ENCODE data around the gene DNASE2B.

The DNASE2B gene

GRCh38 chr1:84361796-84362195, 36.5 kb upstream of the DNASE2B start:
- Histone ChIP-seq H3K9me3 (ENCODE audit: control insufficient read depth, low read length) (no peaks in the 10 kb centered on the region), H3K4me3 (ENCODE audit: insufficient read depth, low read depth, low read length) (no peak overlapping the region), H3K4me1 (ENCODE audit: control insufficient read depth, insufficient read depth, low read length) (no peaks in the 10 kb centered on the region), H3K27ac (ENCODE audit: insufficient read depth, low read depth, low read length, poor library complexity, severe bottlenecking) (no peak overlapping the region), H3K36me3 (ENCODE audit: control insufficient read depth, insufficient read depth, low read length) (no peaks in the 10 kb centered on the region), H3K27me3 (ENCODE audit: control insufficient read depth, insufficient read depth, low read length, poor library complexity, severe bottlenecking) (no peaks in the 10 kb centered on the region)
- 95 to 97% methylated on average over 3 of the region's 3 CpGs for WGBS, 2 experiments

GRCh38 chr1:84363019-84363418, 35.3 kb upstream of the DNASE2B start:
- 92 to 93% methylated on average over 5 of the region's 5 CpGs for WGBS, 2 experiments
- H3K36me3 ChIP-seq (ENCODE audit: control insufficient read depth, insufficient read depth, low read length): no peaks in the 10 kb centered on the region
- H3K9me3 ChIP-seq (ENCODE audit: control insufficient read depth, low read length): no peaks in the 10 kb centered on the region
- no peak overlapping the region for H3K27ac ChIP-seq (ENCODE audit: insufficient read depth, low read depth, low read length, poor library complexity, severe bottlenecking)
- H3K4me3 ChIP-seq (ENCODE audit: insufficient read depth, low read depth, low read length): no peak overlapping the region
- no peaks in the 10 kb centered on the region for H3K4me1 ChIP-seq (ENCODE audit: control insufficient read depth, insufficient read depth, low read length)
- H3K27me3 ChIP-seq (ENCODE audit: control insufficient read depth, insufficient read depth, low read length, poor library complexity, severe bottlenecking): no peaks in the 10 kb centered on the region

- H3K27ac ChIP-seq (ENCODE audit: insufficient read depth, low read depth, low read length, poor library complexity, severe bottlenecking): no peak overlapping the region
- no peaks in the 10 kb centered on the region for H3K4me1 ChIP-seq (ENCODE audit: control insufficient read depth, insufficient read depth, low read length)
- H3K9me3 ChIP-seq (ENCODE audit: control insufficient read depth, low read length): no peaks in the 10 kb centered on the region
- WGBS, 2 experiments: 94% methylated on average over 5 of the region's 5 CpGs
- no peaks in the 10 kb centered on the region for H3K27me3 ChIP-seq (ENCODE audit: control insufficient read depth, insufficient read depth, low read length, poor library complexity, severe bottlenecking)
- no peaks in the 10 kb centered on the region for H3K36me3 ChIP-seq (ENCODE audit: control insufficient read depth, insufficient read depth, low read length)
- H3K4me3 ChIP-seq (ENCODE audit: insufficient read depth, low read depth, low read length): no peak overlapping the region
Measured at GRCh38 chr1:84363622-84364021, 34.7 kb upstream of the DNASE2B start.

GRCh38 chr1:84365225-84366221, 32.8 kb upstream of the DNASE2B start:
- H3K36me3 ChIP-seq (ENCODE audit: control insufficient read depth, insufficient read depth, low read length): no peaks in the 10 kb centered on the region
- H3K27me3 ChIP-seq (ENCODE audit: control insufficient read depth, insufficient read depth, low read length, poor library complexity, severe bottlenecking): no peaks in the 10 kb centered on the region
- H3K27ac ChIP-seq (ENCODE audit: insufficient read depth, low read depth, low read length, poor library complexity, severe bottlenecking): no peak overlapping the region
- no peaks in the 10 kb centered on the region for H3K4me1 ChIP-seq (ENCODE audit: control insufficient read depth, insufficient read depth, low read length)
- WGBS, 2 experiments: 57 to 63% methylated on average over 3 of the region's 3 CpGs
- no peak overlapping the region for H3K4me3 ChIP-seq (ENCODE audit: insufficient read depth, low read depth, low read length)
- no peaks in the 10 kb centered on the region for H3K9me3 ChIP-seq (ENCODE audit: control insufficient read depth, low read length)

- no peaks in the 10 kb centered on the region for H3K4me1 ChIP-seq (ENCODE audit: control insufficient read depth, insufficient read depth, low read length)
- 92% methylated on average over 1 of the region's 2 CpGs; no CpG with 5 or more reads in 1 of the 2 experiments for WGBS, 2 experiments
- H3K27me3 ChIP-seq (ENCODE audit: control insufficient read depth, insufficient read depth, low read length, poor library complexity, severe bottlenecking): no peaks in the 10 kb centered on the region
- H3K9me3 ChIP-seq (ENCODE audit: control insufficient read depth, low read length): no peaks in the 10 kb centered on the region
- no peaks in the 10 kb centered on the region for H3K36me3 ChIP-seq (ENCODE audit: control insufficient read depth, insufficient read depth, low read length)
- H3K27ac ChIP-seq (ENCODE audit: insufficient read depth, low read depth, low read length, poor library complexity, severe bottlenecking): no peak overlapping the region
- H3K4me3 ChIP-seq (ENCODE audit: insufficient read depth, low read depth, low read length): no peak overlapping the region
Measured at GRCh38 chr1:84366786-84367185, 31.5 kb upstream of the DNASE2B start.

GRCh38 chr1:84367219-84367618, 31.1 kb upstream of the DNASE2B start:
- no peaks in the 10 kb centered on the region for H3K27me3 ChIP-seq (ENCODE audit: control insufficient read depth, insufficient read depth, low read length, poor library complexity, severe bottlenecking)
- H3K27ac ChIP-seq (ENCODE audit: insufficient read depth, low read depth, low read length, poor library complexity, severe bottlenecking): no peak overlapping the region
- H3K4me1 ChIP-seq (ENCODE audit: control insufficient read depth, insufficient read depth, low read length): no peaks in the 10 kb centered on the region
- WGBS, 2 experiments: 84 to 85% methylated on average over 1 of the region's 1 CpG
- no peaks in the 10 kb centered on the region for H3K9me3 ChIP-seq (ENCODE audit: control insufficient read depth, low read length)
- no peak overlapping the region for H3K4me3 ChIP-seq (ENCODE audit: insufficient read depth, low read depth, low read length)
- no peaks in the 10 kb centered on the region for H3K36me3 ChIP-seq (ENCODE audit: control insufficient read depth, insufficient read depth, low read length)

GRCh38 chr1:84368441-84368840, 29.8 kb upstream of the DNASE2B start:
- H3K27me3 ChIP-seq (ENCODE audit: control insufficient read depth, insufficient read depth, low read length, poor library complexity, severe bottlenecking): no peaks in the 10 kb centered on the region
- no peak overlapping the region for H3K4me3 ChIP-seq (ENCODE audit: insufficient read depth, low read depth, low read length)
- H3K27ac ChIP-seq (ENCODE audit: insufficient read depth, low read depth, low read length, poor library complexity, severe bottlenecking): no peak overlapping the region
- H3K9me3 ChIP-seq (ENCODE audit: control insufficient read depth, low read length): no peaks in the 10 kb centered on the region
- H3K4me1 ChIP-seq (ENCODE audit: control insufficient read depth, insufficient read depth, low read length): no peaks in the 10 kb centered on the region
- WGBS, 2 experiments: 94% methylated on average over 5 of the region's 5 CpGs
- H3K36me3 ChIP-seq (ENCODE audit: control insufficient read depth, insufficient read depth, low read length): no peaks in the 10 kb centered on the region

GRCh38 chr1:84370266-84370665, 28.0 kb upstream of the DNASE2B start:
- Histone ChIP-seq H3K27me3 (ENCODE audit: control insufficient read depth, insufficient read depth, low read length, poor library complexity, severe bottlenecking) (no peaks in the 10 kb centered on the region), H3K4me3 (ENCODE audit: insufficient read depth, low read depth, low read length) (no peak overlapping the region), H3K9me3 (ENCODE audit: control insufficient read depth, low read length) (no peaks in the 10 kb centered on the region), H3K36me3 (ENCODE audit: control insufficient read depth, insufficient read depth, low read length) (no peaks in the 10 kb centered on the region), H3K27ac (ENCODE audit: insufficient read depth, low read depth, low read length, poor library complexity, severe bottlenecking) (no peak overlapping the region), H3K4me1 (ENCODE audit: control insufficient read depth, insufficient read depth, low read length) (no peaks in the 10 kb centered on the region)
- 92 to 100% methylated on average over 1 of the region's 1 CpG for WGBS, 2 experiments

GRCh38 chr1:84370831-84371394, 27.4 kb upstream of the DNASE2B start:
- H3K9me3 ChIP-seq (ENCODE audit: control insufficient read depth, low read length): no peaks in the 10 kb centered on the region
- no peak overlapping the region for H3K27ac ChIP-seq (ENCODE audit: insufficient read depth, low read depth, low read length, poor library complexity, severe bottlenecking)
- no peak overlapping the region for H3K4me3 ChIP-seq (ENCODE audit: insufficient read depth, low read depth, low read length)
- H3K4me1 ChIP-seq (ENCODE audit: control insufficient read depth, insufficient read depth, low read length): no peaks in the 10 kb centered on the region
- WGBS, 2 experiments: 91 to 94% methylated on average over 4 of the region's 4 CpGs
- no peaks in the 10 kb centered on the region for H3K36me3 ChIP-seq (ENCODE audit: control insufficient read depth, insufficient read depth, low read length)
- H3K27me3 ChIP-seq (ENCODE audit: control insufficient read depth, insufficient read depth, low read length, poor library complexity, severe bottlenecking): no peaks in the 10 kb centered on the region

GRCh38 chr1:84373436-84374141, 24.7 kb upstream of the DNASE2B start:
- 44 to 48% methylated on average over 2 of the region's 2 CpGs for WGBS, 2 experiments
- Histone ChIP-seq H3K27me3 (ENCODE audit: control insufficient read depth, insufficient read depth, low read length, poor library complexity, severe bottlenecking) (no peaks in the 10 kb centered on the region), H3K36me3 (ENCODE audit: control insufficient read depth, insufficient read depth, low read length) (no peaks in the 10 kb centered on the region), H3K4me3 (ENCODE audit: insufficient read depth, low read depth, low read length) (no peak overlapping the region), H3K9me3 (ENCODE audit: control insufficient read depth, low read length) (no peaks in the 10 kb centered on the region), H3K27ac (ENCODE audit: insufficient read depth, low read depth, low read length, poor library complexity, severe bottlenecking) (no peak overlapping the region), H3K4me1 (ENCODE audit: control insufficient read depth, insufficient read depth, low read length) (no peaks in the 10 kb centered on the region)

Measured in ectodermal cell (in vitro differentiated cells).